GM12874 (cell line): ENCODE data around the gene ZNF544.

Source experiments
- TF ChIP-seq, protein P1 (sequence below): IDR thresholded peaks from 2 replicates; pipeline ENCODE4 v1.5.1; 2011; ENCODE audit warnings: low read depth, mild to moderate bottlenecking, control low read depth, low read length, moderate library complexity; ENCODE audit not compliant: insufficient read depth

The ZNF544 gene

DNA sequence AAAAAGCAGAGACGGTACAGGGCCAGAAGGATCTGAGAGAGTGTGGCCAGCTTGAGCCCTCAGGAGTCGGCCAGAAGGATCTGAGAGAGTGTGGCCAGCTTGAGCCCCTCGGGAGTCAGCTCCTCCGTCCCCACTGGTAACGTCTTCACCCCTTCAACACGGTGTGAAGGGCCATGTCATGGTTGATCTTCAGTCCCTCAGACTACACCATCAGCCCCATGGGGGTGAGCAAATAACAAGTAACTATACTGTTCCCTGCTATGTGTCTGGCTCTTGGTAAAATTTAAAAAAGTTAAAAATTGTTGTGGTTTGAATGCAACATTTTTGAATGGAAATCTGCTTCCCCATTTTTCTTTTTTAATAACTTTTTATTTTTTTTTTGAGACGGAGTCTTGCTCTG, 48.5 kb downstream of the ZNF544 start:
- TF ChIP-seq, protein P1, sequence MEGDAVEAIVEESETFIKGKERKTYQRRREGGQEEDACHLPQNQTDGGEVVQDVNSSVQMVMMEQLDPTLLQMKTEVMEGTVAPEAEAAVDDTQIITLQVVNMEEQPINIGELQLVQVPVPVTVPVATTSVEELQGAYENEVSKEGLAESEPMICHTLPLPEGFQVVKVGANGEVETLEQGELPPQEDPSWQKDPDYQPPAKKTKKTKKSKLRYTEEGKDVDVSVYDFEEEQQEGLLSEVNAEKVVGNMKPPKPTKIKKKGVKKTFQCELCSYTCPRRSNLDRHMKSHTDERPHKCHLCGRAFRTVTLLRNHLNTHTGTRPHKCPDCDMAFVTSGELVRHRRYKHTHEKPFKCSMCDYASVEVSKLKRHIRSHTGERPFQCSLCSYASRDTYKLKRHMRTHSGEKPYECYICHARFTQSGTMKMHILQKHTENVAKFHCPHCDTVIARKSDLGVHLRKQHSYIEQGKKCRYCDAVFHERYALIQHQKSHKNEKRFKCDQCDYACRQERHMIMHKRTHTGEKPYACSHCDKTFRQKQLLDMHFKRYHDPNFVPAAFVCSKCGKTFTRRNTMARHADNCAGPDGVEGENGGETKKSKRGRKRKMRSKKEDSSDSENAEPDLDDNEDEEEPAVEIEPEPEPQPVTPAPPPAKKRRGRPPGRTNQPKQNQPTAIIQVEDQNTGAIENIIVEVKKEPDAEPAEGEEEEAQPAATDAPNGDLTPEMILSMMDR, result no peak

DNA sequence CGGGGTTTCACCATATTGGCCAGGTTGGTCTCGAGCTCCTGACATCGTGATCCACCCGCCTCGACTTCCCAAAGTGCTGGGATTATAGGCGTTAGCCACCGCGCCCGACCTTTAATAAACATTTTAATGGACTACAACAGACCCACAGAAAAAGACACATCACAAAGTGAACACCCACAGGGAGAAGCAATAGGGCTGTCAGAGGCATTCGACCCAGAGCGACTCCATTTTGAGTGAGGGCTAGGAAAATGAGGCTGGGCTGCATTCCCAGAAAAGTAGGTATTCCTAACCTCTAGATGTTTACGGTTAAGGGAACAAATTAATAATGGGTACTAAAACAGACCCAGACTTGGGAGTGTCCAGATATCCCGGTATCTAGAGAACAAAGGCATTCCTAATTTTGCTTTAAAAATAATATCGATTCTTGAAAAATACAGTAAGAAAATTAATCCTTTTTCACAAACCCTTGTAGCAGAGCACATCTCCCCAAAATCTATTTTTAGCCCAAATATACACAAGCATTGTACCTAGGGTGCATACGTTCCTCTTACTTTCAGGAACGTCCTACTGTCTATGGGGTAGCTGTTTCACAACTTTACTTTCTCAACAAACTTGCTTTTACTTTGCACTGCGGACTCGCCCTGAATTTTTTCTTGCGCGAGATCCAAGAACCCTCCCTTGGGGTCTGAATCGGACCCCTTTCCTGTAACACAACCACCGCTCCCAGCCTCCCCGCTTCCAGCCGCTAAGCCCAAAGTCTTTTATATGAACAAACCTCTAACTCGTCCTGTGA, 49.2 kb downstream of the ZNF544 start:
- TF ChIP-seq, protein P1, result no peak

DNA sequence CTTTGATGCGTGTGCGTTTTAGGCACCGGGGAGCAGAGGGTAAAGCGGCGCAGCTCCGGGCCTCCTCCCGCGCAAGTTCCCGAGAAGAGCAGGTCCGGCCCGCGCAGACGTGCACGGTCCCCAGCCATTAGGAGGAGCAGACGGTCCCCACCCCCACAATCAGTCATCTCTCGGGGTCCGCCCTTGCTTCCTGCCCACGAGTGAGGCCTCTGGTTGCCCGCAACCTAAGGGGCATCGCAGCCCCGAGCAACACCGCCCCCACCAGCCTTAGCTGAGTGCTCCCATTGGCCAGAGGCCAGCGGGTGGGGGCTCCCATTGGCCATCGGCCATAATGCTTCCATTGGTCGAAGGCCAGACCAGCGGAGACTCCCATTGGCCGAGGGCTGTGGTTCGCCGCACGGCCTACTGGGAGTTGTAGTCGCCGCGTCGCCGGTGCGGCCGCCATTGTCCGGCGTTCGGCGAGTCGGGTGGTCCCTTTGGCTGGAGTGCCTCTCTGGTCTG, 49.9 kb downstream of the ZNF544 start, which contains the start of gene ZNF8:
Gene ZNF8 (plus strand): TSS at position 415 of the 501 bp plus-strand sequence. CDS start 127 bp downstream, outside the sequence.
- TF ChIP-seq, protein P1, result no peak

DNA sequence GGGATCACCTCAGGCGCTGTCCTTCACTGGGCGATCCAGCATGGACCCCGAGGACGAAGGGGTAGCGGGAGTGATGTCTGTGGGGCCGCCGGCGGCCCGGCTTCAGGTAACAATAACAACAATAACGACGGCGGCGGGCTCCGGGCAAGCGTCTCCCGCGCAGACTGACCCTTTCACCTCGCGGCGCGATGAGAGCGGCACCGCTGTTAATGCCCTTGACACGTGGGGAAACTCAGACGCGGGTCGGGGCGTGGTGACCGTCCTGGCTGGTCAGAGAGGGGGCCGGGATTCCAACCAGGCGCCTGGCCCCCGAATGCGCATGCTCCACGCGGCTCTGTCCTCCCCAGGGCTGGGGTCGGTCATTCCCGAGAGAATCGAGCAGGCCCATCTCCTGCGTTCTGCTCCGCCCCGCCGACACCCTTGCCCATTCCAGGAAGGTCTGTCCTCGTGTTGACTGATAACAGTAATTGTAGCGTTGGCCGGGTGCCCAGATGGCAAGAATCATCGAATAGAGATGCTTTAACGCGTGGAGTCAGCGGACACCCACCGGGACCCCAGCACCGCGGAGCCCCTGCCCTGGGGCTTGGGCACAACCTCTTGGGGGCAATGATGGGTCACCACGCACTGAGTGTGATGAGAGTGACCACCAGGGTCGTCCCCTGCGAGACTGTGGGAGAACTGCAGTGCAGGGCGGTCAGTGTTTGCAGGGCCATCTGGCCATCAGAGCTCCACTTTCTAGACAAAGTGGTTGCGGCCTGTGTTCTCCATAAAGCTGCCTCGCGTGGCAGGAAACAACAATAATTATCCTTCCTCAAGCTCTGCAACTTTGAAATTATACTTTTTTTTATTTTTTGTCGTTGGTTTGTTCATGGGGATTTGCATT, 50.6 kb downstream of the ZNF544 start:
- TF ChIP-seq, protein P1, result no peak

DNA sequence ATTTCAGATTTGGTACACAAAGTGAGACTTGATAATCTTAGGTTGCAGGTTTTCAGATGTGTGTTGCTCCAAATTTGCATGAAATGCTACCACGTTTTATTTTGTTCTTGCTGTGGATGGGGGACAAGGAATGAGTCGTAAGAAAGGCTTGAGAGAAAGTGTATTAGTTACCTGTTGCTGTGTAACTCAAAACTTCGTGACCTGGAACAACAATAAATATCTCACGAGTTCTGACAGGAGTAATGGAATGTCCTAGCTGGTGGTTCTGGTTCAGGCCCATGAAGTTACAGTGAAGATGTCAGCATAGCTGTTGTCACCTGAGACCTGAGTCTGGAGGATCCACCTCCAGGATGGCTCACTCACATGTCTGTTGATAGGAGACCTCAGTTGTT, 51.2 kb downstream of the ZNF544 start:
- TF ChIP-seq, protein P1, result no peak

DNA sequence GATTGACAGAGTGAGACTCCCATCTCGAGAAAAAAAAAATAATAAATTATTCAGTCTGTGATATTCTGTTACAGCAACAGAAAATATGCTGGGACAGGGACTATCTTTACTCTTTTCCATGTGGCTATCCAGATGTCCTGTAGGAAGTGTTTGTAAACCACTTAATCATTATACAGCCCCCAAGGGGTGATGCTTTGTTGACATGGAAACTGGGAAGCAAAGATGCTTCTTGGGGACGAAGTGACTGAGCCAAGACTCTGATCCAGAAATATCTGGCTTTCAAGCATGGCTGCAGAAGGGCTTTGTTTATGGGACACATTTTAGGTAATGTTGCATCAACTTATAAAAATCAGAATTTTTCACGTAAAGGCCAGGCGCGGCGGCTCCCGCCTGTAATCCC, 55.5 kb downstream of the ZNF544 start:
- TF ChIP-seq, protein P1, result no peak

DNA sequence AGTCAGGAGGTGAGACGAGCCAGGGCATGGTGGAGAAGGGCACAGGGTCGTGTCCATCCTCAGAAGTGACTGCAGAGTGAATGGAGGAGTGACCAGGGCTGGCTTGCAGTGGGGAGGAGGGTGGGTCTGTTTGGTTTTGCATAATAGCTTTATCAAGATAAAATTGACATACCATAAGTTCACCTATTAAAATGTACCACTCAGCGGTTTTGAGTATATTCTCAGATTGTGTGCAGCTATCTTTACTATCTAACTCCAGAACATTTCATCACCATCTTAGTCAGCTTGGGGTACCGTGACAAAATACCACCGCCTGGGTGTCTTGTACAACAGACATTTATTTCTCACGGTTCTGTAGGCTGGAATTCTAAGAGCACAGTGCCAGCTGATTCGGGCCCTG, 63.2 kb downstream of the ZNF544 start:
- TF ChIP-seq, protein P1, result no peak
